H7 (cell line): ENCODE data around the gene ZCCHC24. TPM values are rescaled to one million over a fixed set of nuclear protein-coding genes. Genes with fewer than 3 reads are reported as not detected.

Source experiments
- DNase-seq: peaks from one replicate; pipeline ENCODE4 v3.0.0; 2012
- H3K27me3 ChIP-seq: 2 replicates; pipeline ENCODE4 v1.6.0; 2011; ENCODE audit warnings: mild to moderate bottlenecking, low read length; ENCODE audit not compliant: control insufficient read depth, insufficient read depth
- H3K36me3 ChIP-seq: replicated peaks from 2 replicates; pipeline ENCODE4 v1.5.1; 2011; ENCODE audit warnings: low read length; ENCODE audit not compliant: control insufficient read depth, insufficient read depth
- H3K4me3 ChIP-seq: 2 replicates; pipeline ENCODE4 v1.5.1; 2011; ENCODE audit warnings: low read depth, mild to moderate bottlenecking, control low read depth, low read length, moderate library complexity; ENCODE audit not compliant: insufficient read depth
- total RNA-seq: library from RNA; depleted of rRNA; stranded (reverse); fragments of >200 nt; shearing (Covaris generic); gene quantifications from 2 replicates; pipeline ENCODE4 v1.2.3, GENCODE V29; 2014

The ZCCHC24 gene
- total RNA-seq, 1 experiment from 2014 or later: 9.0 TPM

DNA sequence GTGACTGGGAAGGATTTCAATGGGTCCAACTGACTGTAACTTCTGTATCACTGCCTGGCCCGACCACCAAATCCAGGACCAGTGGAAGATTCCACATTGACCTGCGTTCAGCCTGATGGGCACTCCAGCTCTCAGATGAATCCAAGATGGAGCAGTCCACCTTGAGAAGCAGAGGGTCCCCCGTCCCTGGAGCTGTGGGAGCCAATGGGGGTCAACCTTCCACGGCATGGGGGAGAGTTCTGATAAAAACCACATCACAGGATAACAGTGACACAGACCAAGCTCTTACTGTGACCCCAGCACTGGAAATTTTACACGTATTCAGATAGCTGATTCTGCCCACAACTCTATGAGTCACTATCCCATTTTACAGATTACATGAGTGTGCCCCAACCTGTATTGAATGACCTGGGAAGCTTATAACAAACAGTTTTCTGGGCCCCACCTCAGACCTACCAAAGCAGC lies 11.2 kb downstream of the ZCCHC24 start:
- H3K4me3 ChIP-seq: no peak overlapping the region
- no peak for DNase-seq
- no peaks in the 10 kb centered on the region for H3K36me3 ChIP-seq
- H3K27me3 ChIP-seq: no peaks in the 10 kb centered on the region

DNA sequence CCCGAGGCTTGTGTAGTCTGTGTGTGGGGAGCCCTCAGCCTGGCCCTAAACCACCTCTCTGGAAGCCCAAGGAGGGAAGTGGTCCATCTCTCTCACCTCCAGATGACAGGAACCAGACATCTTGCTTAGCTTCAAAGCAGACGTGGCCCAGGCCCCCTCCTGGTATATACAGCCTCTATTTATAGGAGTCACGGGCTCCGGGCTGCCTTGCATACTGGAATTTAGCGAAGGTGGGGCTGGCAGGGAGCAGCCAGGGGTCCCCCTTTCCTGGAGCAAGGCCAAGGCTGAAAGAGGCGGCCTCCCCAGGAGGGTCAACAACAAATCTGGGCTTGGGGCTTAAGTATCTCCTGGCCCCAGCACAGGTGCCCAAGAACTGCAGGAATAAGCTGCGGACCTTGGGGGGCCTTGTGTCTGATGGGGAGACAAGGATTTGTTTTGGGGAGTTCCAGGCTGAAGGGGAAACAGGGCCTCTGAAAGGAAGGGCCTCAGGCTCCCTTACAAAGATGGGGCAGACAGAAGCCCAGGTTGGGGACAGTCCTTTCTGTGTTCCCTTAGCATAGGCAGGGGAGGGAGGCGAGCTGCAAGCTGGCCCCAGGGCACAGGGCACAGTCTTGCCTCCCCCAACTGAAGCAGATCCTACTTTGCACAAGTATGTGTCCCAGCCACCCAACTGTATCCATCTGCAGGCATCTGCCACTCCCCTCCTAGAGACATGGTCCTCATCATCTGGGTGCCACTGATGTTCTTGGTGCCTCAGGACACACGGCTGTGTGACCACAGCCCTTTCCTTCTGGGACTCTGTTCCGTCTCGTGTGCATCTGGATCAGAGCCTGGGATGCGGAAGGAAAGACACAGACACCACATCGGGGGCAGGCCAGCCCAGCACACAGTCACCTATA lies 11.9 kb downstream of the ZCCHC24 start:
- peak; percentile 22 for DNase-seq
- no peak overlapping the region for H3K4me3 ChIP-seq
- no peaks in the 10 kb centered on the region for H3K27me3 ChIP-seq
- no peaks in the 10 kb centered on the region for H3K36me3 ChIP-seq

GRCh38 chr10:79431891-79432831 lies 13.3 kb downstream of the ZCCHC24 start:
- Histone ChIP-seq H3K4me3 (no peak overlapping the region), H3K36me3 (no peaks in the 10 kb centered on the region), H3K27me3 (no peaks in the 10 kb centered on the region)
- peak; percentile 65 for DNase-seq

- DNase-seq: no peak
- no peaks in the 10 kb centered on the region for H3K36me3 ChIP-seq
- no peak overlapping the region for H3K4me3 ChIP-seq
- no peaks in the 10 kb centered on the region for H3K27me3 ChIP-seq
Measured at GRCh38 chr10:79431428-79431827, 14.0 kb downstream of the ZCCHC24 start.

GRCh38 chr10:79430936-79431335 lies 14.5 kb downstream of the ZCCHC24 start:
- no peaks in the 10 kb centered on the region for H3K27me3 ChIP-seq
- no peak overlapping the region for H3K4me3 ChIP-seq
- peak; percentile 23 for DNase-seq
- H3K36me3 ChIP-seq: no peaks in the 10 kb centered on the region

GRCh38 chr10:79430325-79430905 lies 15.0 kb downstream of the ZCCHC24 start:
- Histone ChIP-seq H3K4me3 (no peak overlapping the region), H3K27me3 (no peaks in the 10 kb centered on the region), H3K36me3 (no peaks in the 10 kb centered on the region)
- DNase-seq: peak; percentile 16

GRCh38 chr10:79429751-79430150 lies 15.7 kb downstream of the ZCCHC24 start:
- peak; percentile 19 for DNase-seq
- no peaks in the 10 kb centered on the region for H3K36me3 ChIP-seq
- no peak overlapping the region for H3K4me3 ChIP-seq
- no peaks in the 10 kb centered on the region for H3K27me3 ChIP-seq

GRCh38 chr10:79427965-79428364 lies 17.5 kb downstream of the ZCCHC24 start:
- Histone ChIP-seq H3K36me3 (no peaks in the 10 kb centered on the region), H3K27me3 (no peaks in the 10 kb centered on the region), H3K4me3 (no peak overlapping the region)
- no peak for DNase-seq

DNA sequence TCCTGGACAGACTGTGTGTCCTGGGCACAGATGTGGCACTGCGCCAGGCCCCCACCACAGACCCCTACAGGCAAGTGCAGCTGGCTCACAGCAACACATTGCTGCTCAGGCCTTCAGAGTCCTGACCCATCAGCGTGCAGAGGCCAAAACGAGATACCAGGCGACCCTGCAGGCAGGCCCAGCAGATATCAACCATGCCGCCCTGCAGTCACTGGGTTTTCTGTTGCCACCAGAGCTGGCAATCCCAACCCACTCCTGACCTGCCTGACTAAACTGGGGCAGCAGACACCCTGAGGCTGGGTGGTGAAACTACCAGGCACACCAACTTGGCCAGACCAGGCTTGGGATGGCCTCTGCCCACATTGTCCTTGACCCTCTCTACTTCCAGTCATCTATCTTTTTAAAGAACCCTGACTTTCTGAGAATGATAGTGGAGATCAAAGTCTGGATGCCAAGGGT lies 20.3 kb downstream of the ZCCHC24 start:
- Histone ChIP-seq H3K36me3 (no peaks in the 10 kb centered on the region), H3K4me3 (no peak overlapping the region), H3K27me3 (no peaks in the 10 kb centered on the region)
- DNase-seq: no peak

DNA sequence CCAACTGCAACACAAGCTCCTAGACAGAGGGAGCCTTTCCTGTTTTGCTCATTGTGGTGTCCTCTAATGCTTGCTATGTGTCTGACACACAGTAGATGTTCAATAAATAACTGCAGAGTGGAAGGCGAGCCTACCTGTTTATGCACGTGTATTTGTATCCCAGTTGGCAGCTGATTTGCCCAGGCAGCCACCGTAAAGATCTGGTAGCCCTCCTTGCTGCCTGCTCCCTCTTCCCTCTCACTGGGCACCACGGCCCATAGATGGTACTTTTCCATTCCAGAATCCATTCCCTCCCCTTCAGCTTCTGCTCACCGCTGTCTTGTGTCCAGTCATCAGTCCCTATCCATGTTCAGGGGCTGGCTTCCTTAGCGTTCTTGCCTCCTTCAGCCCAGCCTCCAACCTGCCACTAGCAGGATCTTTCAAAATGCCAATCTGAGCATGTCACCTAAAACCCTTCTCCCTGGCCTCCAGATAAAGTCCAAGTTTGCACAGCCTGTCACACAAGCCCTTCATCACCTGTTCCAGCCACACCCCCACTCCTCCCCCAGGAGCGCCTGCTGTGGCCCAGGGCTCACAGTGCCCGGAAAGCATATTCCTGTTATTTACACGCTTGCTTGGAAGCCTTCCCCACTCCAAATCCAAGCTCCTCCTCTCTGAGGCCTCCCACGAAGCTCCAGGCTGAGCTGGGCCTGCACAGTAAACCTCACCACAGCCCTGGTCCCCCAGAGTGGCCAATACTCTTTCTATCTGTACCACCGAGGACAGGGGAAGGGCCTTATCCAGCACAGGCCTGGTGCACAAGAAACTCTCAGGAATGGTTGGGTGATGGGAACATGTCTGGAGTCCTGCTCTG lies 21.0 kb downstream of the ZCCHC24 start:
- no peak for DNase-seq
- H3K27me3 ChIP-seq: no peaks in the 10 kb centered on the region
- no peaks in the 10 kb centered on the region for H3K36me3 ChIP-seq
- no peak overlapping the region for H3K4me3 ChIP-seq

DNA sequence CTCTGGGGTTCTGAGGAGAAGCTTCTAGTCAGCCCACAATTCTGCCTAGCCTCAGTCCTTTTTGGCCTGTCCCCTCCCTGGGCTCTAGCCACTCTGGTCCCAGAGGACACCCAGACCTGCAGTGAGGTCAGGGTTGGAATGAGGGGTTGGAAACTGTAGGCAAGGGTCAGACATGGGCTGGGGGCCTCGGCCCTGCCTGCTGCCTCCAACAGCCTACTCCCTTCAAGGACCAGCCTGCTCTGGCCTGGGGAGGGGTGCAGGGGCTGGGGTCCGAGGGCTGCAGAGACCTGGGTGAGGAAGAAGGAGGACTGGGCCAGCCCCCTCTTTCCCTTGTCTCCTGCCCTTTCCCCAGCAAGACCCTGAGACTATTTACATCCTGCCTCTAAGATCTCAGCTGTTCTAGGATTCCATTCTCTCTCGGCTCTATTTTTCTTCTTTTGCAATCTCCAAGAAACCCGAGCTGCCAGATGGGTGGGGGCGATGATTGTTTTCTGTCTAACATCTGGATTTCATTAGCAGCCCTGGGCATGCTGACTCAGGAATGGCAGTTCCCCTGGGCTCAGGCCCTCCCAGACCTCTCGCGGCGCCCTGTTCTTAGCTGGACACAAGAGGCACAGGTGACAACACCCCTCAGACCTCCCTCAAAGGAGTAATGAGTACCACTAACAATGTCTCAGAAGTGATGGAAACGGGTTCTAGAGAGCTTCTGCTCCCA lies 23.1 kb downstream of the ZCCHC24 start:
- no peaks in the 10 kb centered on the region for H3K27me3 ChIP-seq
- DNase-seq: no peak
- H3K36me3 ChIP-seq: no peaks in the 10 kb centered on the region
- H3K4me3 ChIP-seq: no peak overlapping the region

GRCh38 chr10:79420974-79421688 lies 24.3 kb downstream of the ZCCHC24 start:
- Histone ChIP-seq H3K27me3 (no peaks in the 10 kb centered on the region), H3K4me3 (no peak overlapping the region), H3K36me3 (no peaks in the 10 kb centered on the region)
- no peak for DNase-seq
